ENCODE measurements around the gene FOXP1. TPM values are rescaled to one million over a fixed set of nuclear protein-coding genes. Genes with fewer than 3 reads are reported as not detected.

Gene FOXP1
- total and polyA plus RNA-seq, 9 of the 15 experiments (the other 6 are each of a cell fraction or from before 2014, with no cell fraction given): 7.7 to 34.5 (median 13.7) TPM

- TF ChIP-seq POU5F1 (IDR thresholded peaks at IDR 0.05; ENCODE audit: borderline replicate concordance, low read depth, low read length, partially characterized antibody) (no peak), JUNB (CRISPR knock-in tag; conservative IDR thresholded peaks at IDR 0.05) (no peak), RFX5 (IDR thresholded peaks at IDR 0.05; ENCODE audit: low read depth, low read length) (no peak), ZNF551 (CRISPR knock-in tag; IDR thresholded peaks at IDR 0.05) (no peak), TCF7 (IDR thresholded peaks at IDR 0.05; ENCODE audit: borderline replicate concordance) (no peak), ZNF239 (CRISPR knock-in tag; IDR thresholded peaks at IDR 0.05) (peak; percentile 64), ARID3B (CRISPR knock-in tag; IDR thresholded peaks at IDR 0.05; ENCODE audit: borderline replicate concordance) (no peak), THRB (CRISPR knock-in tag; conservative IDR thresholded peaks at IDR 0.05) (no peak), ATF3 (IDR thresholded peaks at IDR 0.05) (peak; percentile 71; the same call in 1 of the 2 replicates), ATF3 (CRISPR knock-in tag; conservative IDR thresholded peaks at IDR 0.05) (no peak), CCNT2 (IDR thresholded peaks at IDR 0.05; ENCODE audit: borderline replicate concordance, extremely low read depth, insufficient read length, low read depth, low read length) (no peak), LEF1 (IDR thresholded peaks at IDR 0.05) (no peak)
- TF ChIP-seq, protein P1, sequence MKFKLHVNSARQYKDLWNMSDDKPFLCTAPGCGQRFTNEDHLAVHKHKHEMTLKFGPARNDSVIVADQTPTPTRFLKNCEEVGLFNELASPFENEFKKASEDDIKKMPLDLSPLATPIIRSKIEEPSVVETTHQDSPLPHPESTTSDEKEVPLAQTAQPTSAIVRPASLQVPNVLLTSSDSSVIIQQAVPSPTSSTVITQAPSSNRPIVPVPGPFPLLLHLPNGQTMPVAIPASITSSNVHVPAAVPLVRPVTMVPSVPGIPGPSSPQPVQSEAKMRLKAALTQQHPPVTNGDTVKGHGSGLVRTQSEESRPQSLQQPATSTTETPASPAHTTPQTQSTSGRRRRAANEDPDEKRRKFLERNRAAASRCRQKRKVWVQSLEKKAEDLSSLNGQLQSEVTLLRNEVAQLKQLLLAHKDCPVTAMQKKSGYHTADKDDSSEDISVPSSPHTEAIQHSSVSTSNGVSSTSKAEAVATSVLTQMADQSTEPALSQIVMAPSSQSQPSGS (CRISPR knock-in tag; IDR thresholded peaks at IDR 0.05): no peak
- TF ChIP-seq, protein P2, sequence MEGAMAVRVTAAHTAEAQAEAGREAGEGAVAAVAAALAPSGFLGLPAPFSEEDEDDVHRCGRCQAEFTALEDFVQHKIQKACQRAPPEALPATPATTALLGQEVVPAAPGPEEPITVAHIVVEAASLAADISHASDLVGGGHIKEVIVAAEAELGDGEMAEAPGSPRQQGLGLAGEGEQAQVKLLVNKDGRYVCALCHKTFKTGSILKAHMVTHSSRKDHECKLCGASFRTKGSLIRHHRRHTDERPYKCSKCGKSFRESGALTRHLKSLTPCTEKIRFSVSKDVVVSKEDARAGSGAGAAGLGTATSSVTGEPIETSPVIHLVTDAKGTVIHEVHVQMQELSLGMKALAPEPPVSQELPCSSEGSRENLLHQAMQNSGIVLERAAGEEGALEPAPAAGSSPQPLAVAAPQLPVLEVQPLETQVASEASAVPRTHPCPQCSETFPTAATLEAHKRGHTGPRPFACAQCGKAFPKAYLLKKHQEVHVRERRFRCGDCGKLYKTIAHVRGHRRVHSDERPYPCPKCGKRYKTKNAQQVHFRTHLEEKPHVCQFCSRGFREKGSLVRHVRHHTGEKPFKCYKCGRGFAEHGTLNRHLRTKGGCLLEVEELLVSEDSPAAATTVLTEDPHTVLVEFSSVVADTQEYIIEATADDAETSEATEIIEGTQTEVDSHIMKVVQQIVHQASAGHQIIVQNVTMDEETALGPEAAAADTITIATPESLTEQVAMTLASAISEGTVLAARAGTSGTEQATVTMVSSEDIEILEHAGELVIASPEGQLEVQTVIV (CRISPR knock-in tag; IDR thresholded peaks at IDR 0.05; ENCODE audit: borderline replicate concordance): no peak
- TF ChIP-seq, protein P3, sequence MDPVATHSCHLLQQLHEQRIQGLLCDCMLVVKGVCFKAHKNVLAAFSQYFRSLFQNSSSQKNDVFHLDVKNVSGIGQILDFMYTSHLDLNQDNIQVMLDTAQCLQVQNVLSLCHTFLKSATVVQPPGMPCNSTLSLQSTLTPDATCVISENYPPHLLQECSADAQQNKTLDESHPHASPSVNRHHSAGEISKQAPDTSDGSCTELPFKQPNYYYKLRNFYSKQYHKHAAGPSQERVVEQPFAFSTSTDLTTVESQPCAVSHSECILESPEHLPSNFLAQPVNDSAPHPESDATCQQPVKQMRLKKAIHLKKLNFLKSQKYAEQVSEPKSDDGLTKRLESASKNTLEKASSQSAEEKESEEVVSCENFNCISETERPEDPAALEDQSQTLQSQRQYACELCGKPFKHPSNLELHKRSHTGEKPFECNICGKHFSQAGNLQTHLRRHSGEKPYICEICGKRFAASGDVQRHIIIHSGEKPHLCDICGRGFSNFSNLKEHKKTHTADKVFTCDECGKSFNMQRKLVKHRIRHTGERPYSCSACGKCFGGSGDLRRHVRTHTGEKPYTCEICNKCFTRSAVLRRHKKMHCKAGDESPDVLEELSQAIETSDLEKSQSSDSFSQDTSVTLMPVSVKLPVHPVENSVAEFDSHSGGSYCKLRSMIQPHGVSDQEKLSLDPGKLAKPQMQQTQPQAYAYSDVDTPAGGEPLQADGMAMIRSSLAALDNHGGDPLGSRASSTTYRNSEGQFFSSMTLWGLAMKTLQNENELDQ (CRISPR knock-in tag; IDR thresholded peaks at IDR 0.05; ENCODE audit: borderline replicate concordance): no peak
These were observed 556.6 kb downstream of the FOXP1 start (continued) for GRCh38 chr3:71026634-71027578.
